Measurements from ENCODE around the gene AXIN1.

GRCh38 chr16:322476-323143 lies 29.9 kb downstream of the AXIN1 start:
- no peak for TF ChIP-seq KAT7 (CRISPR knock-in tag; IDR thresholded peaks at IDR 0.05; ENCODE audit: borderline replicate concordance)
- TF ChIP-seq NR1H2 (CRISPR knock-in tag; IDR thresholded peaks at IDR 0.05) = no peak
- TF ChIP-seq E2F1 (CRISPR knock-in tag; IDR thresholded peaks at IDR 0.05) = no peak
- TF ChIP-seq CTCF (IDR thresholded peaks at IDR 0.05) = no peak
- no peak for TF ChIP-seq E2F4 (CRISPR knock-in tag; IDR thresholded peaks at IDR 0.05; ENCODE audit: borderline replicate concordance, low read depth)
- no peak for TF ChIP-seq SP1 (CRISPR knock-in tag; conservative IDR thresholded peaks at IDR 0.05)
- TF ChIP-seq FOXJ3 (CRISPR knock-in tag; IDR thresholded peaks at IDR 0.05; ENCODE audit: borderline replicate concordance) = no peak
- TF ChIP-seq TEAD4 (CRISPR knock-in tag; IDR thresholded peaks at IDR 0.05) = no peak
- no peak for TF ChIP-seq ZNF263 (CRISPR knock-in tag; IDR thresholded peaks at IDR 0.05; ENCODE audit: low read depth)
- no peak for TF ChIP-seq ETV6 (CRISPR knock-in tag; IDR thresholded peaks at IDR 0.05)
- TF ChIP-seq SMAD4 (CRISPR knock-in tag; IDR thresholded peaks at IDR 0.05) = no peak
- no peak for TF ChIP-seq ESRRA (CRISPR knock-in tag; IDR thresholded peaks at IDR 0.05; ENCODE audit: borderline replicate concordance)
- TF ChIP-seq USF2 (CRISPR knock-in tag; IDR thresholded peaks at IDR 0.05) = no peak

Measured in WTC11 (cell line).